Fibroblast of lung (primary cell): Measurements from ENCODE around the gene PRXL2A.

Source experiments
- EZH2 ChIP-seq: IDR thresholded peaks from 2 replicates; pipeline ENCODE4 v1.5.1; 2012; ENCODE audit warnings: low read length, control low read depth, mild to moderate bottlenecking; ENCODE audit errors: missing control alignments
- TF ChIP-seq, protein P1 (sequence below), 2 donors: IDR thresholded peaks in 1 of 2; conservative IDR thresholded peaks in 1 of 2; 1 replicate in 1 of 2; 2 replicates in 1 of 2; pipeline ENCODE4 v1.5.1; 2011 to 2012; ENCODE audit warnings: low read length in 2 of 2, control low read depth in 1 of 2, inconsistent platforms in 1 of 2, low read depth in 1 of 2, mild to moderate bottlenecking in 1 of 2

DNA sequence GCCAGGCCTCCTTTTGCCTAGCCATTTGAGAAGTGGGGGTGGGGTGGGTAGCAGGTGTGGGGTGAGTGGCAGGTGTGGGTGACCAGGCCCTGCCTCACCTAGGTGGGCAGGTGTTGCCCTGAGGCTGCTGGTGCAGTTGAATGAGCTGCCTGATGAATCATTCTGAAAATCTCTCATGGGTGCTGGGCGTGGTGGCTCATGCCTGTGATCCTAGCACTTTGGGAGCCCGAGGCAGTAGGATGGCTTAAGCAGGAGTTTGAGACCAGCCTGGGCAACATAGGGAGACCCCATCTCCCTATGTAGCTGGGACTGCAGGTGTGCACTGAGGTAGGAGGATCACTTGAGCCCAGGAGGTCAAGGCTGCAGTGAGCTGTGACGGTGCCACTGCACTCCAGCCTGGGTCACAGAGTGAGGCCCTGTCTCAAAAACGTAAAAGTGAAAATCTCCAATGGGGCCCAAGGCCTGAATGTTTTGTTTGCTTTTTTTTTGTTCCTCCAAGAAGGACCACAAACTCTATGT, 63.4 kb downstream of the PRXL2A start:
- TF ChIP-seq, protein P1, sequence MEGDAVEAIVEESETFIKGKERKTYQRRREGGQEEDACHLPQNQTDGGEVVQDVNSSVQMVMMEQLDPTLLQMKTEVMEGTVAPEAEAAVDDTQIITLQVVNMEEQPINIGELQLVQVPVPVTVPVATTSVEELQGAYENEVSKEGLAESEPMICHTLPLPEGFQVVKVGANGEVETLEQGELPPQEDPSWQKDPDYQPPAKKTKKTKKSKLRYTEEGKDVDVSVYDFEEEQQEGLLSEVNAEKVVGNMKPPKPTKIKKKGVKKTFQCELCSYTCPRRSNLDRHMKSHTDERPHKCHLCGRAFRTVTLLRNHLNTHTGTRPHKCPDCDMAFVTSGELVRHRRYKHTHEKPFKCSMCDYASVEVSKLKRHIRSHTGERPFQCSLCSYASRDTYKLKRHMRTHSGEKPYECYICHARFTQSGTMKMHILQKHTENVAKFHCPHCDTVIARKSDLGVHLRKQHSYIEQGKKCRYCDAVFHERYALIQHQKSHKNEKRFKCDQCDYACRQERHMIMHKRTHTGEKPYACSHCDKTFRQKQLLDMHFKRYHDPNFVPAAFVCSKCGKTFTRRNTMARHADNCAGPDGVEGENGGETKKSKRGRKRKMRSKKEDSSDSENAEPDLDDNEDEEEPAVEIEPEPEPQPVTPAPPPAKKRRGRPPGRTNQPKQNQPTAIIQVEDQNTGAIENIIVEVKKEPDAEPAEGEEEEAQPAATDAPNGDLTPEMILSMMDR (conservative IDR thresholded peaks at IDR 0.05 in 1 of 2, IDR thresholded peaks at IDR 0.05 in 1 of 2; ENCODE audit: low read depth in 1 of 2, low read length in 2 of 2), result no peak
- TF ChIP-seq EZH2, result no peak
